Measurements from ENCODE around the gene R3HDM4. TPM values are rescaled to one million over a fixed set of nuclear protein-coding genes. Genes with fewer than 3 reads are reported as not detected.

R3HDM4 gene
- total RNA-seq, 2 donors from 2014 or later = 37.6 to 42.4 TPM

- no peak overlapping the region for H3K27ac ChIP-seq
- no peaks in the 10 kb centered on the region for H3K36me3 ChIP-seq
- no peaks in the 10 kb centered on the region for H3K27me3 ChIP-seq (replicated peaks; ENCODE audit: insufficient read depth)
- no peaks in the 10 kb centered on the region for H3K9me3 ChIP-seq
- no peak for TF ChIP-seq CTCF (IDR thresholded peaks at IDR 0.05)
- ATAC-seq (ENCODE audit: insufficient number of reproducible peaks, low FRiP score, low read depth) (no peak), DNase-seq (ENCODE audit: low spot score) (no peak)
- H3K4me3 ChIP-seq = no peak overlapping the region
- peaks cover 0 to 6% of the 10 kb centered on the region in 2 donors for H3K4me1 ChIP-seq (ENCODE audit: control insufficient read depth in 1 of 2, low read depth in 2 of 2)
These were observed 40.6 kb upstream of the R3HDM4 start for GRCh38 chr19:953445-954271.

GRCh38 chr19:952680-953444 is 39.8 kb upstream of the R3HDM4 start:
- no peaks in the 10 kb centered on the region for H3K27me3 ChIP-seq (replicated peaks; ENCODE audit: insufficient read depth)
- H3K9me3 ChIP-seq = no peaks in the 10 kb centered on the region
- TF ChIP-seq CTCF (IDR thresholded peaks at IDR 0.05) = no peak
- H3K36me3 ChIP-seq = no peaks in the 10 kb centered on the region
- ATAC-seq (ENCODE audit: insufficient number of reproducible peaks, low FRiP score, low read depth) (no peak), DNase-seq (ENCODE audit: low spot score) (no peak)
- H3K4me1 ChIP-seq (ENCODE audit: control insufficient read depth in 1 of 2, low read depth in 2 of 2) = peaks cover 0 to 6% of the 10 kb centered on the region in 2 donors
- H3K4me3 ChIP-seq = no peak overlapping the region
- no peak overlapping the region for H3K27ac ChIP-seq

GRCh38 chr19:952049-952679 is 39.1 kb upstream of the R3HDM4 start:
- no peak for TF ChIP-seq CTCF (IDR thresholded peaks at IDR 0.05)
- Histone ChIP-seq H3K36me3 (no peaks in the 10 kb centered on the region), H3K27ac (no peak overlapping the region), H3K4me3 (no peak overlapping the region), H3K9me3 (no peaks in the 10 kb centered on the region), H3K27me3 (replicated peaks; ENCODE audit: insufficient read depth) (no peaks in the 10 kb centered on the region), H3K4me1 (ENCODE audit: control insufficient read depth in 1 of 2, low read depth in 2 of 2) (peaks cover 0 to 6% of the 10 kb centered on the region in 2 donors)
- DNase-seq (ENCODE audit: low spot score) (no peak), ATAC-seq (ENCODE audit: insufficient number of reproducible peaks, low FRiP score, low read depth) (no peak)

GRCh38 chr19:950352-951066 is 37.5 kb upstream of the R3HDM4 start:
- ATAC-seq (ENCODE audit: insufficient number of reproducible peaks, low FRiP score, low read depth) (no peak), DNase-seq (ENCODE audit: low spot score) (no peak)
- no peaks in the 10 kb centered on the region for H3K27me3 ChIP-seq (replicated peaks; ENCODE audit: insufficient read depth)
- no peak for TF ChIP-seq CTCF (IDR thresholded peaks at IDR 0.05)
- no peak overlapping the region for H3K27ac ChIP-seq
- H3K4me1 ChIP-seq (ENCODE audit: control insufficient read depth in 1 of 2, low read depth in 2 of 2) = peaks cover 0 to 6% of the 10 kb centered on the region in 2 donors
- H3K9me3 ChIP-seq = no peaks in the 10 kb centered on the region
- no peak overlapping the region for H3K4me3 ChIP-seq
- no peaks in the 10 kb centered on the region for H3K36me3 ChIP-seq
